Activated naive CD4-positive, alpha-beta T cell treated with Interleukin-2 at 50 U/mL for 16 hours (primary cell): ENCODE data around the gene MAP3K10.

ENCODE experiments used
- DNase-seq: peaks from one replicate; pipeline ENCODE4 v3.0.0-alpha.2; 2020

Gene MAP3K10

GRCh38 chr19:40252395-40252794, 61.2 kb downstream of the MAP3K10 start:
- no peak for DNase-seq

DNA sequence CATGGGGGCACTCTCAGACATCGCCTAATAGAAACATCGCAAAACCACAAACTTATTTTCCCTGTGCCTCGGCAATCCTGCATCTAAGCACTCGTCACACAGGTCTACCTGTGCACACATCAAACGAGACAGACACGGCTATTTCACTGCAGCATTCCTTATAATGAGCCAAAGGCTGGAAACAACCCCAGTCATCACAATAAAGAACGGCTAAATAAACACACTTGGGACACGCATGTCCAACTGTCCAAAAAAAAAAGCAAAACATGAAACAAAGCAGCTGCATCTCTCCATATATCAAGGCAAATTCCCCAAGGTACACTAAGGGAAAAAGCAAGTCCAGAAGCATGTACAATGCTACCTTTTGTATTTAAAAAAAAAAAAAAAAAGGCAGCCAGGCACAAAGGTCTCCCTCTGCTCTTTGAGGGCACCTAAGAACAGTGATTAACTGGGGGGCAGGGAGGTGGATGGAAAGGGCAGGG, 62.4 kb downstream of the MAP3K10 start:
- no peak for DNase-seq

DNA sequence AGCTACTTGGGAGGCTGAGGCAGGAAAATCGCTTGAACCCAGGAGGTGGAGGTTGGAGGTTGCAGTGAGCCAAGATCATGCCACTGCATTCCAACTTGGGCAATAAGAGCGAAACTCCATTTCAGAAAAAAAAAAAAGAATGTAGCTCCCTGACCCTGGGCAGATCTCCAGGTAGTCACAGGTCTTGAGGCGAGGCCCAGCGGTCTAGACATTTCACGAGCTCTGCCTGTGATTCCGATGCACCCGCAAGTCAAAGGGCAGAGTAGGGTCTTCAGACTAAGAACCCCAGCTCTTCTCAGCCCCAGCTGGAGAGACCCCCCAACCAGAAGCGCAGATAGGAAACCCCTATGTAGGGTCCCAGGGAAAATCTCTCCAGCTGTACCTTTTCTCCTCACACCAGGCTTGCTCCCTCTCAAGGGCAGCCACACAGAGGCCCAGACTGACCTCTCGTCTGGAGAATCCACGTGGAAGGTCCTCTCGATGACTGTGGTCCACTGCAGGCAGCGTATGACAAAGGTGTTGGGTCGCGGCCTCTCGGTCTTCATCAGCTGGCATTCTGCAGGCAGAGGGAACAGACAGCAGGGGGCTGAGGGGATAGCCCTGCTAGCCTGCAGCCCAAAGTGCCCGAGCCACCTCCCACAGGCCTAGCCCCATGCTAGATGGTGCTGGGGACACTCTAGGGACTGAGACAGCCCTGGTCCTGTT, 63.6 kb downstream of the MAP3K10 start:
- DNase-seq: no peak

DNA sequence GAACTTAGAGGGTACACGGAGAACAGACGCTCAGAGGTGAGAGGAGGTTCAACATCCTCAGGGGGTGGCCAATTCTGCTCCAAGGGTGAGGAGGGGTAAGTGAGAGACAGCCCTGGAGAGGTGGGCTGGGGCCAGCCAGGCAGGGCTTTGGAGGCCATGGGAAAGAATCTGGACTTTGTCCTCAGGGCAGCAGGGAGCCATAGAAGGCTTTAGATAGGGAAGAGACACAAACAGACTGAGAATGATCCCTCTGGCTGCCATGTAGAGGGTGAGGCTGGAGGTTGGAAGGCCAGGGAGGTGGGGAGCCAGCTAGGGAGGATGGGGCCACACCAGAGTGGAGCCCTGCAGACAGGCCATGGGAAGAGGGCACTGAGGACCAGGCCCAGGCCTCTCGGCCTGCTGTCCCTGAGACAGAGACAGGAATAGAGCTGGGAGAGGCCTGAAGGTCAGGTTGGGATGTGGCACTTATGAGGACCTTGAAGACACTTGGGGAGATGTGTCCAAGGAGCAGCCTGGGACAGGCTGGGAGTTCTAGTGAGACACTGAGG, 64.5 kb downstream of the MAP3K10 start:
- DNase-seq: no peak

DNA sequence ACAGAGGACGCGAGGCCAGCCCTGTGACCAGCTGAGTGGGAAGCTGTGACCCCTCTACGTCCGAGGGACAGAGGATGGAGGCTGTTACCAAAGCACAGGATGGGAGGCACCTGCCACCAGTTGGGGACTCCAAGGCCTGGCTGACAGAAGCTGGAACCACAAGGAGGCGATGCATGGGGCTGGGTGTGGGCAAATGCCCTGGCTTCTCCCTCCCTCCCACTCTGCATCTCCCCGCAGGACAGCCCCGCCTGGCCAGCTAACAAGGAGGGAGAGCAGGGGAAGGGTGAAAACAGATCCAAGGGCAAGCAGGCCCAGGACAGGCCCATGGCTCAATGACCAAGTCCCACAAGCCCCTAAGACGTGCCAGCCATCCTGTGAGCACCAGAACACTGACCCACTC, 65.3 kb downstream of the MAP3K10 start:
- no peak for DNase-seq

GRCh38 chr19:40257096-40257517, 65.9 kb downstream of the MAP3K10 start:
- DNase-seq: no peak

- no peak for DNase-seq
These were observed 70.4 kb downstream of the MAP3K10 start for GRCh38 chr19:40261631-40262030.

DNA sequence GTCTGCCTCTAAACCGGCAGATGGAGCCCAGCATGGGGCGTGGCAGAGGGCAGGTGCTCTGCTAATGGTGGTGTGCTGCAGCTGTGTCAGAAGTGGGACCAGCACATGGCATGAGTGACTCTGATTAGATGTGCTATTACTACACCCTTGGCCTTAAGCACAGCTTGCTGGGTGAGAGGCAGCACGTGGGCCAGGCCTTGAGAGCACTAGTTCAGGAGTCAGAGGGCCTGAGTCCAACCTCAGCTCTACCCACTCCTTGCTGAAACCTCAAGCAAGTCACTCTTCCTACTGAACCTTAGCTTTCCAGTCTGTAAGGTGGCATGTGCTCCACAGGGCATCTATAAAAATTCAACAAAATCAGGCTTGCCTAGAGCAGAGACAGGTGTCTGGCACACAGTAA, 71.2 kb downstream of the MAP3K10 start:
- DNase-seq: no peak

DNA sequence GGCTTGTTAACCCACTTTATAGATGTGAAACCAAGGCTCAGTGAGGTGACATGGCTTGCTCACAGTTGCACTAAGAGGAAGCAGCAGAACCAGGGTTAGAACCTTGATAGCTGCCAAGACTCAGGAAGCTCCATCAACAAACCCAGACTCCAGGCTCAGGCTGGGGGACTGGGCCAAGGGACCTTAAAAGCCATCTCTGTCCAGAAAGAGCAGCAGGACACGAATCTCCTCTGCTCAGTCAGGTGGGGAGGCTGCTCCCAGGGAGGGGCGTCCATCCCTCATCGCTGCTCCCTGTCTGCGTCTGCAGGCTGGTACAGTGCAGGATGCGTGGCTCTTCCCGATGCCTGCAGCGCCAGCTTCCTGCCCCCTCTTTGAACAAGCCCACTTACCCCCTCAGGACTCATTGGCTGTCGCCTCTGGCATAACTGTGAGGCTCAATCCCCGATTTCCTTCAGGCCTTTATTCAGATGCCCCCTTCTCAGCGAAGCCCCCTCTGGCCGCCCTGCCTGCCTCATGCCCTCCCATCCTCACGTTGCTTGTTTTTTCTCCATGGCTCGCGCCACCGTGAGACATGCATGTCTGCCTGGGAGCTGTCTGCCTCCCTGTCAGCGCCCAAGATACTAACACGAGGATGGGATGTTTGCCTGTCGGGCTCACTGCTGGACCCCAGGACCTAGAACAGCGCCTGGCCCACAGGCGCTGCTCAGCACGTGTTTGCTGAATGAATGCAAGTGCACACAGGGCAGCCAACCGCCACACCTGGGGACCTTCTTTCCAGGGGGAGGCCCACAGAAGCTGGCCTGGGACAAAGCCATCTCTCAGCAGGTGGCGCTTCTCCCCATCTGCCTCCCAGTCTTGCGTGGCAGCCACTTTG, 72.5 kb downstream of the MAP3K10 start:
- no peak for DNase-seq

DNA sequence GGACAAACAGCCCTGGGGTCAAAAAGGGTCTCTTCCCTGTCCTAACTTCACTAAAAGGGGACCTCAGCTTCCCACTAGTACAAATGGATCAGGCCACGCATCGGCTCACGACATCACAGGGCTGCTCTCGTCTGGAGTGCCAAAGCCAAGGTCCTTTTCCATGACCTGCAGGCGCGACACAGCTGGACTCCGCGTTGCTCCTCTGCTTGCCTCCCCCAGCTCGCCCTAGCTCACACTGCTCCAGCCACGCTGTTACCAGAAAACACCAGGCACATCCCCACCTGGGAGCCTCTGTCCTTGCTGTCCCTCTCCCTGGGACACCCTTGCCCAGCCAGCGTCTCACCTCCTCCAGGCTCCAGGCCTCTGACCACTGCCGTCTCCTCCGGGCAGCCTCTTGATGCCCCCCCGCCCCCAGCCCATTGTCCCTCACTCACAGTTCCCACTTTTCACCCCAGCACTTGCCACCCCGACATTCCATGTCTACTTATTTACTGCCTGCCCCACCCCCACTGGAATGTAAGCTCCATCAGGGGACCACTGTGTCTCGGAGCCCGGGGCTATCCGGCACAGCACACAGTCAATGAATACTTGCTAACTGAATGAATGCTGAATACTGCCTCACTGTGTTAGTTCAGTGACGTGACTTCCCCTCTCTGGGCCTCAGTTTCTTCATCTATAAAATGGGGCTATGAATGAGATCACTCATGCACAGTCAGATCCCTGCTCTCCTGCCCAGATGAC, 73.3 kb downstream of the MAP3K10 start:
- DNase-seq: no peak
